SH-SY5Y (cell line): ENCODE measurements around the gene BTG1.

Source experiments
- GATA2 ChIP-seq: IDR thresholded peaks from 2 replicates; pipeline ENCODE4 v1.6.1; 2011; ENCODE audit warnings: mild to moderate bottlenecking, low read depth, low read length
- GATA3 ChIP-seq: IDR thresholded peaks from 2 replicates; pipeline ENCODE4 v1.6.1; 2011; ENCODE audit warnings: low read depth, mild to moderate bottlenecking, low read length, moderate library complexity

GRCh38 chr12:92108651-92109050 lies 37.0 kb downstream of the BTG1 start:
- TF ChIP-seq GATA2 = no peak
- TF ChIP-seq GATA3 = no peak
